DMS153 treated with DMSO at 0.1 percent for 48 hours (cell line): ENCODE measurements around the gene RAB11FIP4.

Source experiments
- DNase-seq: peaks from one replicate; lab custom pipeline; 2025; ENCODE audit not compliant: unreplicated experiment; lab: John Stamatoyannopoulos, UW

RAB11FIP4 gene

GRCh38 chr17:31537565-31538011 is 146.1 kb downstream of the RAB11FIP4 start:
- DNase-seq: no peak

DNA sequence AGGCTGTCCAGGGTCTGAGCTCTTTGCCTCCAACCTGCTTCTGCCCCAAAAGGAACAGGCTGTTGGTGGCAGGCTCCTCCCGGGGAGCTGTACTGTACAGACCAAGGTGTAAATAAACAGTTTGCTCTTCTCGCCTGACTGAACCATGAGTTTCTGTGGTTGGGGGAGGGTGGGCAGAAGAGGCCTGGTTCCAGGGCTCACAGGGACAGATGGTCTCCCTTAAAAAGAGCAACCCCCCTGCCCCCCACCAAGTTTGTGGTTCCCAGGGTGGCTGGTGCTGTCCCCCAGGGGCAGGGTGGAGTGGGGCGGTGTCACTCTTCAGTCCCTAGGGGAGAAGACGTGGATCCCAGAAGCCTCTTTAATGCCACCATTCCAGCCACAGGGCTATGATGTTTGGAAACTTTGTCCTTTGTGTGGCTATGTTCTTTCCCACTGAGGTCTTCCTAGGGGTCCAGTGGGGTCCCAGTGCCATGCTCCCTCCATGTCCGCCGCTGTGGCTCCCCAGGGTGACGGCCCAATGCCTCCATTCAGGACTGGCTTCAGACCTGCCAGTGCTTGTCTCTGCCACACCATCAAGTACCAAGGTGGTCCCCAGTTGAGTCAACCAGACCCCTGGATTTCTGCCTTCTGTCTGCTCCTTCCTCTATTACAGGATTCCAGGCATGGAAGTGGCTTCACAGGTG is 146.7 kb downstream of the RAB11FIP4 start:
- no peak for DNase-seq

GRCh38 chr17:31540602-31541307 is 149.3 kb downstream of the RAB11FIP4 start:
- DNase-seq: no peak

DNA sequence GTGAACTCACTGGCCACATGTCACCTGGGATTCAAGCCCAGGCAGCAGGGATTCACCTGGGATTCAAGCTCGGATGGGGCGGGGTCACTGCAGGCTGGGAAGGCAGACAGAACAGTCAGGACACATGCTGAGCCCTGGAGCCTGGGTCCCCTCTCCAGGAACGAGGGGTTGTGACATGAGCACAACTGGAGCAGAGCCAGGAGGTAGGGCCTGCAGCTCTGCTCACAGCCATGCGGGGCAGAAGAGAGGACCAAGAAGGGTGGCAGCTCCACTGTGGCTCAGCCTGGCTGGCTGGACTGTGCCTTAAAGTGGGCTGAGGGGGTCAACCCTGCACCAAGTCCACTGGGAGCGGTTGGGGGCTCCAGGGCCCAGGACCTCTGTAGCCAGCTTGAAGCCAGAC is 150.1 kb downstream of the RAB11FIP4 start:
- DNase-seq: no peak

DNA sequence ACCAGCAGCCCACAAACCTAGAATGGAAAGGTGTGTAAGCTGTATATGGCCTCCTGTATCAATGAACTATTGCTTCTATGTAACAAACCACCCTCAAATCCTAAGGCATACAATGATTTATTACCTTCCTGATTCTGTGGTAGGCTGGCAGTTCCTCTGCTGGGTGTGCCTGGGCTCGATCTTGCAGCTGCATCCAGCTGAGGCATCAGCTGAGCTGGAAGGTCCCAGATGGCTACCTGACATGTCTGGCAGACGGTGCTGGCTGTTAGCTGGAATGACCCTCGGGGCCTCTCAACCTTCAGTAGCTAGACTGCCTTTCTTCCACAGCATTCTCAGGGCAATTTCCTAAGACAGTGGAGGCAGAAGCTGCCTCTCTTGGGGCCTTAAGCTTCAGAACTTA is 152.7 kb downstream of the RAB11FIP4 start:
- no peak for DNase-seq

DNA sequence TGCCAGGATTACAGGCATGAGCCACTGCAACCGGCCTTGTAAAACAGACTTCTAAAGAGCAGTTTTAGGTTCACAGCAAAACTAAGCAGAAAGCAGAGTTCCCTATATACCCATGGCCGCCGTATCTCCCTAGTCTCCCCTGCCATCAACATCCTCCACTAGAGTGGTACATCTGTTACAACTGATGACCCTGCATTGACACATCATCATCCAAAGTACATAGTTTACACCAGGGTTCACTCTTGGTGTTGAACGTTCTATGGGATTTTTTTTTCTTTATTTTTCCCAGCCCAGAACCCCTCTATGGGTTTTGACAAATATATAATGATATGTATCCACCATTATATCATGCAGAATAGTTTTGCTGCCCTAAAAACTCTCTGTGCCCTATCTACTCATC is 155.2 kb downstream of the RAB11FIP4 start:
- DNase-seq: no peak

GRCh38 chr17:31548709-31549108 is 157.2 kb downstream of the RAB11FIP4 start:
- DNase-seq: no peak

- no peak for DNase-seq
Observed at GRCh38 chr17:31549121-31549524, 157.6 kb downstream of the RAB11FIP4 start.

DNA sequence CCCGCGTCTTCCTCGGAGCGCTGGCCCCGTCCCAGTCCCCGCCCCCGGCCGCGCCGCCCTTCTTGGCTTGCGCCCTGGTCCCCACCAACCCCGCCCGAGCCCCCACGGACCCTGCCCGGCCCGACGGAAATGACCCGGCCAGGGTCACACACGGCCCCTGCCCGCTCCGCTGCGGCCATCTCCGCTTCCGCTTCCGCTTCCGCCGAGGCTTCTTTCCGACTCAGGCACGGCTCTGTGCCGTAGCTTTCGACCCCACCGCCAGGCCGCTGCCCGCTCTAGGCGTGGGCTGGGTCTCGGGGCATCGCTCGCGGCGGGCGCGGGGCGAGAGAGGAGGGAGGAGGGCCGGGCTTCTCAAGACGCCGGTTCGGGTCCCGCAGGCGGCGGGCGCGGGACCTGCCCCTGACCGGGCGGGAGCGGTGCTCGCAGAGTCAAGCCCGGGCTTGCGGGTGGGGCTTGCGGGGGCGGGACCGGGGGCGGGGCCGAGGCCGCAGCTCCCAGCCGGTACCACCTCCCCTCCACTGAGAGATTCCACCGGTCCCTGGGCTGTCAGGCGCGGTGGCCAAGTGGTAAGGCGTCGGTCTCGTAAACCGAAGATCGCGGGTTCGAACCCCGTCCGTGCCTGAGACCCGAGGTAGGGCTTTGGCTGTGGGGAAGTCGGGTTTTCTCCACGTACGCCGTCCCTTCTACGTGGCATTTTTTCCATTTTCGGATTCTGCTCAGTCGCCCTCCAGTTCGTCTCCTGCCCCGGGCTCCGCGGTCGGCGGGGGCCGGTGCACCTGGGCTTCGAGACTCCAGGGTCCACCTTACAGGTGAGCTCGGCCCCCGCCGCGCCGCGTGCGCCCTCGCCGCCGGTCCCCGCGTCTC is 158.3 kb downstream of the RAB11FIP4 start:
- DNase-seq: peak; percentile 21

DNA sequence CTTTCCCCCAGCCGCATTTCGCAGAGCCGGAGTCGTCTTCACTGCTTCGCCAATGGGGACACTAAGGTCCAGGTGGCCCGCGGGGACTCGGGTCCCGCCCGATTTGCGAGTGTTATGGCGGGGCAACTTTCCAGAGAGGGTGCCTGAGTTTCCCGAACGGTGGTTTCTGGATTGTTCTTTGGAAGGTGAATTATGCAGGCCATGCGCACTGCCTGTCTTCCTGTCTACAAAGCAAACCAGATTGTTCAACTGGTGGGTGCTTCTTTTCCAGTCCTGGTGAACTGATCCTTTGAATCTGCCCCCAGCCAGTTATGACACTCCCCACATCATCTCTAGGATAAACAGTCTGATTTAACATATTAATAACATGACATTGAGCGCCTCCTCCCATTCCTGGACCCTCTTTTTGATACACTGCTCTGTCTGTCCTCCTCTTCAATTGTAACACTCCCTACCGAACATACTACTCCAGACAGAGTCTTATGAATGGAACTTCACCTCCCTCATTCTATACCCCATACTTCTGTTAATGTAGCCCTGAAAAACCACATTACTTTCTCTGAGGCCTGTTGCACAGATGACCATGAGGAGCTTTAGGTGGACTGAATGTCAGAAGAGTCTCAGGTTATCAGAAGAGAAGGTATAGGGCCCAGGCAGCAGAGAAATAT is 159.0 kb downstream of the RAB11FIP4 start:
- DNase-seq: no peak

DNA sequence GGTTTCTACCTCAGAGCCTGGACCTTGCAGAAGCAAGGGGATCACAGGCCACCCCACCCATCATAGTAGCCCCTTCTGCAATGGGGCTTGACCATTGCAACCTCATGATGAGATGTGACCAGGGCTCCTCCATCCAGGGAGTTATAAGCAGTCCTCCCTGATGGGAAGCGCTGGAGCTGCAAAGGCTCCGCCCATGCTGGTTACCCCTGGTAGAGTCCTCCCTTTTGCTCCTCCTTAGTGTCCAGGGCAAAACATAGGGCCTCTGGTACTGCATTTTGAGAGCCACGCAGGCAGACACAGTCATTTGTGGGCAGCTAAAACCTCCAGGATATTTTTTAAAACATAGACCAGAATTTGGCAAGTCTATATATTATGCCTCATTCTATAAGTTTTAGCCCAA is 161.1 kb downstream of the RAB11FIP4 start:
- DNase-seq: no peak

GRCh38 chr17:31553506-31553905 is 162.0 kb downstream of the RAB11FIP4 start:
- DNase-seq: no peak

DNA sequence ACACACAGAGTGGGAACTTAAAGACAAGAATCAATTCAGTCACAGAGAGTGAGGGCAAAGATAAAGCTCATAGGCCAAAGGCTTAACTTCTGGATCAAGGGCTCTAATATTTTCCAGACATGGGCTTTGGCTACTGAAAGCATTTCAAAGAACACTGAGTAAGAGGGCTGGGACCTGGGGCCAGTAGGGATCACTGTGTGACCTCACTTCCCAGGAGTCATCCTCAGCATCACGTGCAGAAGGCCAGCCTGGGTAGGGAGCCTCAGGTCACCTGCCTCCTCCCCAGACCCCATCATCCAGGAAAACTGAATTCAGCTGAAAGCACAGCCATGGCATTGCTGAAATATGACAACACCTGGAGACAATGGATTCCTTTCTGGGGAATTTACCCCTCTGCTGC is 163.5 kb downstream of the RAB11FIP4 start:
- DNase-seq: no peak

DNA sequence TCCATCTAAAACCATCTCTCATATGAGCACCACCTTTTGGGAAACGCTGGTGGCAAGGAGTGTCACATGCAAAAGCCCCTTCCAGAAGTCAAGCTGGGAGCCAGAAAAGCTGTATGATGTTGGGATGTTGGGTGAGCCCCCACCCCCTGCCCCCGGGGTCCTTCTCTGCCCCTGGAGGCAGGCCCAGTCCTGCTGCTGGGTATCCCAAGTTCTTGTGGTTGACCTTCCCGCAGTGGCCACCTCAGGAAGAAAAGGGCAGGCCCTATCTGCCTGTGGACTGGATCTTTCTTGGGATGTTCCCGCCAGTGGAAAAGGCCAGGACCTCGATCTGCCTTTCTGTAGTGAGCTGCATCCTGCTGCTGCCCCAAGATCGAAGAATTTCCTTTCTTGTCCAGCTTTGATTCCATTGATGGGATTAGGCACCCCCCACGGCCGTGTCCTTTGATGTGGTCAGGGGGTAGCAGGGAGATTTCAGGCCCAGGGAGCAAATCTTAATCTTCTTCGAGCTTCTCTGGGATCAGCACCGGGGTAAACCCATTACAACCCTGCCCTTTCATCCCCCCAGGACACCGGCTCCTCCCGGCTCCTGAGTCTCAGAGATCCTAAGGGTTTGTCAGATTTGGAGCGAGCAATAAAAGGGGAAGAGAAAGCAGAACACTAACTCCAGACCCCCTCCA is 165.6 kb downstream of the RAB11FIP4 start:
- no peak for DNase-seq

GRCh38 chr17:31558748-31559583 is 167.5 kb downstream of the RAB11FIP4 start:
- DNase-seq: peak; percentile 27

DNA sequence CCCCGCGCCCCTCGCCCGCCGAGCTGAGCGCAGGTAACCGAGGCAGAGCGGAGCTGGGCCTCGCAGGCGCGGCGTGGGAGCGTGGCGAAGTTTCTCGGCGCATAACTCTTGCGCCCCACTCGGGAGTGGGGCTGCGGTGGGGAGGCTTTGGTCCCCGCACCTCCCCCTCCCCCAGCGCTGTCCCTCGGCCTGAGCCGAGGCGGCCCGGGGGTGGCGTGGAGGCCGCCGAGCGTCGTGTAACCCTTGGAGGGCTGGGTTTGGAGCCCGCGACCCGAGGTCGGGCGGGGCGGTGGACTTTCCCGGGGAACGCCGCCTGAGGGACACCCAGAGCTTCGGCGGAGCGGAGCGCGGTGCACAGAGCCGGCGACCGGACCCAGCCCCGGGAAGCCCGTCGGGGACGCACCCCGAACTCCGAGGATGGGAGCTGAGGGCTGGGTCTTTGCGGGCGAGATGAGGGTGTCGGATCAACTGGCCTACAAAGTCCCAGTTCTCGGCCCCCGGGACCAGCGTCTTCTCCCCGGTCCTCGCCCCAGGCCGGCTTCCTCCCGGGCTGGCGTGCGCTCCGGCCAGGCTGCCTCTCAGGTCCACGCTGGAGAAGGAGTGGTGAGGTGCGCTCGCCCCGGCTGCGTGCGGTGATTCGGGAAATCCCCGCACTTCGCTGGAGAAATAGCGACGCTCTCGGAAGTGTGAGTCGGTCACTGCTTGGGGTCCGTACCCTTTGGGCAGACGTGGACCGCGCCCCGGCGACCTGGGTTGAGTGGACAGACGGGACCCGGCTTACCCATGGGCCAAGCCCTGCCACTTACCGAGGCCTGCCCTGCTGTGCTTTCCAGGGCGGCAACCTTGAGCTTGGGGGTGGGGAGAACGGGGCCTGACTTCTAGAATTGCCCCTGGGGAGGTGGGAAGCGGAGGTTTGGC is 168.4 kb downstream of the RAB11FIP4 start:
- DNase-seq: no peak

- no peak for DNase-seq
Observed at GRCh38 chr17:31560616-31561235, 169.3 kb downstream of the RAB11FIP4 start.
